Common myeloid progenitor, CD34-positive (primary cell): ENCODE data around the gene YIPF5.

ENCODE experiments used
- CTCF ChIA-PET: fragments of 350-600 bp; sonication (Branson Sonifier 250); formaldehyde crosslinking; loops from one replicate; lab custom pipeline; 2021; ENCODE audit warnings: antibody characterized with exemption; lab: Charles Lee
- POLR2A ChIA-PET: fragments of 350-600 bp; sonication (Branson Sonifier 250); formaldehyde crosslinking; loops from one replicate; lab custom pipeline; 2021; ENCODE audit warnings: antibody characterized with exemption; lab: Charles Lee
- DNase-seq, 3 donors: peaks; one replicate each; pipeline versions ENCODE4 v3.0.0 to v3.0.0-alpha.2; 2013
- H3K27ac ChIP-seq, 2 experiments: 1 replicate in 1 of 2; 2 replicates in 1 of 2; pipeline ENCODE4 v1.7.0; 2013; ENCODE audit warnings: inconsistent platforms in 2 of 2, low read length in 2 of 2, mild to moderate bottlenecking in 2 of 2, low read depth in 1 of 2, moderate library complexity in 1 of 2; ENCODE audit not compliant: severe bottlenecking in 2 of 2, insufficient read depth in 1 of 2, poor library complexity in 1 of 2
- H3K27me3 ChIP-seq, 5 experiments: replicated peaks in 2 of 5; 1 replicate in 3 of 5; 2 replicates in 2 of 5; pipeline versions ENCODE4 v1.6.1 to v1.7.0; 2013; ENCODE audit warnings: low read length in 4 of 5, mild to moderate bottlenecking in 2 of 5, moderate library complexity in 2 of 5, inconsistent platforms in 1 of 5; ENCODE audit not compliant: insufficient read depth in 5 of 5, control insufficient read depth in 4 of 5
- H3K36me3 ChIP-seq, 4 experiments: 1 replicate in 2 of 4; 2 replicates in 2 of 4; pipeline versions ENCODE4 v1.6.1 to v1.7.0; 2013; ENCODE audit warnings: low read length in 3 of 4, control low read depth in 1 of 4, mild to moderate bottlenecking in 1 of 4; ENCODE audit not compliant: control insufficient read depth in 4 of 4, insufficient read depth in 4 of 4
- H3K4me1 ChIP-seq, 4 experiments: 1 replicate in 3 of 4; 2 replicates in 1 of 4; pipeline versions ENCODE4 v1.6.1 to v1.7.1; 2013; ENCODE audit warnings: low read length in 3 of 4, mild to moderate bottlenecking in 3 of 4, control low read depth in 1 of 4, inconsistent platforms in 1 of 4, moderate library complexity in 1 of 4; ENCODE audit not compliant: control insufficient read depth in 4 of 4, insufficient read depth in 4 of 4; ENCODE audit errors: control extremely low read depth in 1 of 4
- H3K4me3 ChIP-seq, 7 experiments: 1 replicate in 4 of 7; 2 replicates in 3 of 7; pipeline versions ENCODE4 v1.5.1 to v1.7.0; 2013; ENCODE audit warnings: mild to moderate bottlenecking in 7 of 7, low read length in 6 of 7, moderate library complexity in 6 of 7, inconsistent platforms in 2 of 7, low read depth in 2 of 7, control low read depth in 1 of 7; ENCODE audit not compliant: insufficient read depth in 4 of 7, control insufficient read depth in 1 of 7; ENCODE audit errors: extremely low read depth in 1 of 7
- H3K9me3 ChIP-seq, 5 experiments: 1 replicate in 4 of 5; 2 replicates in 1 of 5; pipeline versions ENCODE4 v1.6.1 to v1.7.1; 2013; ENCODE audit warnings: low read length in 4 of 5, mild to moderate bottlenecking in 2 of 5, inconsistent platforms in 1 of 5, low read depth in 1 of 5, moderate library complexity in 1 of 5; ENCODE audit not compliant: control insufficient read depth in 4 of 5, insufficient read depth in 2 of 5; ENCODE audit errors: control extremely low read depth in 1 of 5
- WGBS: methylation state at CpG from one replicate; pipeline ENCODE4 v1.1.5; 2013; ENCODE audit not compliant: insufficient coverage; 5-methylcytosine and 5-hydroxymethylcytosine counted together

The YIPF5 gene

DNA sequence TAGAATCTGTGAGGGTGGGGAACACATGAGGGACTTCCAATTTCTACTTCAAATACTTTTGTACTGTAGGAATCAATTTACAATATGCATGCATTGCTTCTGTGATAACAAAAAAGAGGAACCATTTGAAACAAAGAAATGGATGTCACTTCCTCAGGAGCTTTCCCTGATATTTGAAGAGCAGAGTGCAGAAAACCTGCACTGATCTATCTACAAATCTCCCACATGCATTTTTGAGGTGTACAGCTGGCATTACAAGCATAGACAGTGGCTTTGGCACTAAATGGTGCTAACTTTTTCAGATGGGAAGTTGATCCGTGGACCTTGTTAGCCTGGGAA, 27.7 kb downstream of the YIPF5 start:
- DNase-seq: peak; percentile 7 to 61 (median 33)
- Histone ChIP-seq H3K27me3 (no peaks in the 10 kb centered on the region), H3K4me3 (no peak overlapping the region), H3K27ac (no peak overlapping the region), H3K36me3 (no peaks in the 10 kb centered on the region), H3K9me3 (no peaks in the 10 kb centered on the region), H3K4me1 (peaks cover 0 to 10% (median 3%) of the 10 kb centered on the region in 4 experiments)
- 29% methylated on average over 1 of the region's 1 CpG for WGBS
- POLR2A ChIA-PET: no interaction called here
- CTCF ChIA-PET: interaction anchor here (1.5 to 2.0 kb wide), 2 partner anchors 10 to 45 kb away, joined by 5 read pairs; no protein-coding TSS in a partner anchor

DNA sequence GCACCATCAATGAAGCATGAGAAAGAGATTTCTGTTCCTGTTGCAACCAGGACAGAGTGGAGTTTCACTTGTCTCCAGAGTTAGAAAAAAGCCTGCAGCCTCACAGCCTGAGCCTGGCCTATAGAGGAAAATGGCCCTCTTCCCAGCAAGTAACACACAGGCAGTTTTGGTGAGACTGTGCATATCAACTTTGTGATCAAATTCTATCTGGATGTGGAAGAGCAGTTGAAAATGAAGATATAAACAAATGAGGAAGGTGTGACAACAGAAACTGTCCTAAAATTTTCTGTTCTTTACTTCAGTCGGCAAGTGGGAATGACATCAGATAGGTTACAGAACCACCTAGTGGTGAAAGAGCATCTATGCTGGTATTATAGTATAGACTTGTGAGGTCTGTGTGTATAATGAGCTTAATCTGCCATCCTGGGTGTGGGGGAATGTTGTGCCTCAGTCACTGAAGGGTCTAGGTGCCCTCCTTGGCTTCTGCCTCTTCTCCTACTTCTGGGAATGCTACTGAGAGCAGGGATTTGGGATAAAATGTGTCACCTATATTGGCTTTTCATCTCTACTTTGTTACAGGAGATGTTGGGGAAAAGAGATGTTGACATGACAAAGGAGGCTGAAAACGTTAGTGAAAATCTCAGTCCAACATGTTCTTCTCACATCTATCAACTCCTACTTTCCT, 28.2 kb downstream of the YIPF5 start:
- no peak overlapping the region for H3K27ac ChIP-seq
- ChIA-PET POLR2A (no interaction called here), CTCF (interaction anchor here (1.5 to 2.0 kb wide), 2 partner anchors 9 to 45 kb away, joined by 5 read pairs; no protein-coding TSS in a partner anchor)
- H3K36me3 ChIP-seq: no peaks in the 10 kb centered on the region
- peak overlapping the region in 1 of 7 experiments; percentile 40 for H3K4me3 ChIP-seq
- peak; percentile 41 to 66 (median 53) for DNase-seq
- H3K9me3 ChIP-seq: no peaks in the 10 kb centered on the region
- H3K4me1 ChIP-seq: peaks cover 0 to 10% (median 3%) of the 10 kb centered on the region in 4 experiments
- no peaks in the 10 kb centered on the region for H3K27me3 ChIP-seq
- 0% methylated on average over 1 of the region's 2 CpGs for WGBS

DNA sequence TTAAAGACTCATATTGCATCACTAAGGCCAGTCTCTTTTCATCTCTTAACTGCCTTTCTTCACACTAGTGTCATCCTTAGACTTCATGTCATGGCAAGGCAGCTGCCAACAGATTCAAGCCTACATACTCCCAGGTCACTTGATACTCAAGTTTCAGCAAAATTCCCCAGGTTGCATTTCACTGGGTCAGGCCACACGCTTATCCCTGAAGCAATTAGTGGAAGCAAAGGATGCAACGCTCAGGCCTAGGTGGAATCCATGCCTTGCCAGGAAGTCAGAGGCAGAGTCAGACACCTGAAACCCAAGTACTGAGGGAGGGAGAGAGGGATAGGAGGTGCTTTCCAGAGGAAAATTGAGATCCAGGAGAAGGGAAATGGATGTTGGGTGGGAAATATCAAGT, 28.9 kb downstream of the YIPF5 start:
- no peak overlapping the region for H3K4me3 ChIP-seq
- H3K4me1 ChIP-seq: peaks cover 0 to 10% (median 3%) of the 10 kb centered on the region in 4 experiments
- 100% methylated on average over 2 of the region's 2 CpGs for WGBS
- H3K9me3 ChIP-seq: no peaks in the 10 kb centered on the region
- no peak overlapping the region for H3K27ac ChIP-seq
- ChIA-PET POLR2A (interaction anchor here (0.6 kb wide), 1 partner anchor 149 kb away, joined by 3 read pairs; no protein-coding TSS in a partner anchor), CTCF (interaction anchor here (1.3 to 2.0 kb wide), 2 partner anchors 46 to 50 kb away, joined by 4 to 5 read pairs; no protein-coding TSS in a partner anchor)
- DNase-seq: no peak
- H3K36me3 ChIP-seq: no peaks in the 10 kb centered on the region
- no peaks in the 10 kb centered on the region for H3K27me3 ChIP-seq

DNA sequence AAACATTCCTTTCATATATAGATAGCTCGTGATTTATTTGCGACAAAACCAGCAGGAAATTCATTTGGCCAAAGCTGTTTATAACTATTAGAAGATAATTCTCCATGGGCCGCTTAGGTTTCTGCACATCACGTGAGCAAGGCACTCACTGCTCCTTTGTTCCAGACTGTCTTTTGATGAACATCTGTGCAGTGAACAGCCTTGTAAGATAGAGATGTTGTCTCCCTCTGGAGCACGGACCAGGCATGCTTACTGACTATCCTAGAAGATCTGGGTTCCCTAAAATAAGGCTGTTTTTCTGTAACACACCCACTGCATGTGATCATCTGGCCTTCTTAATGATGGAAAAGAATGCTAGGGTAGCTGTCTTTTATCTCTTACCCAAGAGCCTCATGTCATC, 30.9 kb downstream of the YIPF5 start:
- Histone ChIP-seq H3K9me3 (no peaks in the 10 kb centered on the region), H3K4me3 (no peak overlapping the region), H3K4me1 (peaks cover 0 to 10% (median 3%) of the 10 kb centered on the region in 4 experiments), H3K36me3 (no peaks in the 10 kb centered on the region), H3K27me3 (no peaks in the 10 kb centered on the region), H3K27ac (no peak overlapping the region)
- WGBS: 100% methylated on average over 5 of the region's 5 CpGs
- CTCF ChIA-PET: interaction anchor here (0.5 to 2.1 kb wide), 3 partner anchors 11 to 52 kb away, joined by 3 to 5 read pairs (median 4); partner anchors contain the start of genes KCTD16 and YIPF5
- no peak for DNase-seq
- POLR2A ChIA-PET: no interaction called here

DNA sequence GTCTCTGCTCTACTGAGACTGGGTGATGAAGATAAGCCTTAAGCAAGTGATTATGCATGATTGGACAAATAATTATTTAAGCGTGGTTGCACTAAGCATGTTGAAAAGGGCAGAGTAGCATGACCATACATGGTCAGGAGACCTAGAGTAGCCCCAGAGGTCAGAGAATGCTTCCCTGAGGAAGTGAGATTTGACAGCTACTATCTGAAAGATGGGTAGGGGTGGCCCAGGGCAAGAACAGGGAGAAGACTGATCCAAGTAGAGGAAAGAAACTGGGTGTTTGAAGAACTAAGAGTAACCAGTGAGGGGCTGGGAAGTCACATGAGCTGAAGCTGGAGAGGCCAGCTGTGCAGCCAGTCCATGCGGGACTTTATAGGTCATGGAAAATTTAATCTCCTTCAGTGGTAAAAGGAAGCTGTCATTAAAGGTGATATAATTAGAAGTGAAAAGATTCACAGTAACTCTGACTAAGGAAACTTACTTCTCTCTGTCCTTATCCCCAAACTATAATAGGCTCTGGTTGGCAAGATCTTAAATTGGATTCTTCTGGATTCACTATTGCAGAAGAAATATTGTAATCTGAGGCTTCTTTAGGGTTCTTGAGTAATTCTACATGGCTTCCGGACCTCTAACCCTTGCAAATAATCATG, 35.2 kb downstream of the YIPF5 start:
- Histone ChIP-seq H3K4me1 (no peaks in the 10 kb centered on the region), H3K27ac (no peak overlapping the region), H3K4me3 (no peak overlapping the region), H3K36me3 (no peaks in the 10 kb centered on the region), H3K27me3 (no peaks in the 10 kb centered on the region), H3K9me3 (no peaks in the 10 kb centered on the region)
- ChIA-PET CTCF (no interaction called here), POLR2A (no interaction called here)
- DNase-seq: no peak
- 95% methylated on average over 2 of the region's 3 CpGs for WGBS

DNA sequence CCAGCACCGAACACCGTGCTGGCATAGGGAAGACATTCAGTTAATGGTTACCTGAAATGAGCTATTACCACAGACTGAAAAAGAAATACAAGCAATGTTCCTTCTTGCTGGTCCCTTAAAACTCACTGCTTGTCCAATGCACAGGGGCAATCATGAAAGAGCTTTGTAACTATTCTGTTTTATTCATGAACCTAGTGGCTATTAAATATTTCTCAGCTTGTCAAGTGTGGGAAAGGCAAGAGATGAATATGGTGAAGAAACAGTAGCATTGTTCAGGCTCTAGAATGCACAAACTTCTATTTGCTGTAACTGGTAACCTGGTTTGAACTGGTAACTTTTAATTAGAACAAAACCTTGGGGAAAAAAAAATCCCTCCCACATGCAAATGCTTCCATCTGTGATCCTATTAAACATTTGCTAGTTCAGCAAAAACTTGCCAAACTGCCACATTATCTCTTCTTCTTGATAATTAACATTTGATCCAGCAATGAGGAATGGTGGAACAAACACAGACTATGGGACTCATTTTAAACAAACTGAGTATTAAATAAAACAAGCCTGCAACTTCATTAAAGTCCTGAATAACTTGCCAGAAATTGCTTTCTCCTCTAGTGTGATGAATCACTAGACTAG, 36.1 kb downstream of the YIPF5 start:
- H3K4me3 ChIP-seq: no peak overlapping the region
- 93% methylated on average over 2 of the region's 2 CpGs for whole genome bisulfite sequencing
- CTCF ChIA-PET: no interaction called here
- H3K27me3 ChIP-seq: no peaks in the 10 kb centered on the region
- H3K27ac ChIP-seq: no peak overlapping the region
- no peak for DNase-seq
- H3K36me3 ChIP-seq: no peaks in the 10 kb centered on the region
- no peaks in the 10 kb centered on the region for H3K9me3 ChIP-seq
- POLR2A ChIA-PET: no interaction called here
- no peaks in the 10 kb centered on the region for H3K4me1 ChIP-seq
